HG02678 (cell line): ENCODE results near the gene PLAC9.

ENCODE experiments used
- ATAC-seq: cut with Tn5 transposase; IDR thresholded peaks from one replicate; pipeline ENCODE4 v1.9.1; 2021; ENCODE audit warnings: mild to moderate bottlenecking, moderate library complexity; ENCODE audit not compliant: unreplicated experiment

PLAC9 gene

DNA sequence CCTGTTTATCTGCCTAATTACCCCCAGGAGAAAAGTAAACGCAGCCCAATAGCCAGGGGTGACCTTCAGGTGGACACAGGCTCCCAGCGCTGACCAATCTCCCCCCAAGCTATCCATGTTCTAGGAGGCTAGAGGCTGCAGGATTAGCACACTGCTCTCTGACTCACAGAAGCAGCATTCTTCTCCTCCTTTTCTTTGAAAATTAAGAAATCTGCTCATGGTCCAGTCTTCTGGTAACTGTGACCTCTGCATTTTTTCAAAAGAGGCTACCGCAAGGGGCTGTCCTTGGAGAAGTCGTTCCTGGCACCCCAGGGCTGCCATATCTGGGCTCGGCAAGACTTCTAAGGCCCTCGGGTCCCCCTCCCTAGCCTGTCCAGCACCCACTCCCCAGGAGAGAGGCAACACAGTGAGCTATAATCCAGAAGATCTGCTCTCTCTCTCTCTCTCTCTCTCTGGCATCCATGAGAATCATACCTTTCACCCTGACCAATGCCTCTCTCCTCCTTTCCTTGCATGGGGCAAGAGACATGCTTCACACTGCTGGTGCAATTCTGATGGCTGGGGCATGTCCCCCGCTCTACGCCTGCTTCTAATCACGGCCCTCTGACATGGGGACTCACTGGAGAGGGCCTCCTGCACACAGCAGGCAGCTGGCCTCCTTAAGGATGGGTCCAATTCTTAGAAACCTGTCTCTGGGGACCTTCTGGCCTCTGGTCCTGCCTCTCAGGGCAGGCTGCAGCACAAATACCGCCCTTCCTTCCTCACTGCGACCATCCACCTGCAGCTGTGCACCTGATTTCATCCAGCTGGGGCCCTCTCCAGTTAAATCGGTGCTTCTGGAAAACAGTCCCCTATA, 45.5 kb downstream of the PLAC9 start:
- no peak for ATAC-seq

- no peak for ATAC-seq
These were observed 50.5 kb downstream of the PLAC9 start for GRCh38 chr10:80182986-80183385.

GRCh38 chr10:80183436-80183835, 50.9 kb downstream of the PLAC9 start:
- ATAC-seq: no peak

GRCh38 chr10:80184291-80184690, 51.8 kb downstream of the PLAC9 start:
- no peak for ATAC-seq

- ATAC-seq: no peak
These were observed 53.2 kb downstream of the PLAC9 start for GRCh38 chr10:80185578-80186299.

DNA sequence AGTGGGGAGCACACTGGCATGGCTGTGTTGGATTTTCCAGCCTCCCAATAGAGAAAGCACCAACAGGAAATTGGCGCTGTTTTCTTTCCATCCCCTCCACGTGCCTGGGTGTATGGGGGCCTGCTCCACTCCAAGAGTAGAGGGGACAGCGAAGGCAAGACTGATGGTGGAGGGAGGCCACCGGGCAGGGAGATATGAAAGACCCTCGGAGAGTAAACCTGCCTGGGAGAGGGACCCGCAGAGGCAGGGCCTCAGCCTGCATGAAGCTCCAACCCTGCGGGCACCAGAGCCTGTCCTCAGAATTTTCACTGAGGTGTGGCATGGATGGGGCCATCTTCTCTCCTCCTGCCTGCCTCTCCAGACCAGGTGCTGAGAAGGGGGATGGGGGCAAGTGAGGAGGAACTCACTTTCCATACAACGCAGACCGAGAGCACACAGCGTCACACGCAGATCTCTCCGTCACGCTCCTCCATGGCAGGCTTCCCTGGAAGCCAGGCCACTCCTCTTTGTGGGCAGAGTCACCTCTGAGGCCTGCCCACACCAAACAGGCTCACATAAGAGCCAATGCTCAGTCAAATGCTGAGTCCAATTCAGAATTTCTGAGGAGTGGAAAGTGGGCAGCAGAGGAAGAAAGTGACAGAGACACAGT, 54.0 kb downstream of the PLAC9 start:
- ATAC-seq: no peak

DNA sequence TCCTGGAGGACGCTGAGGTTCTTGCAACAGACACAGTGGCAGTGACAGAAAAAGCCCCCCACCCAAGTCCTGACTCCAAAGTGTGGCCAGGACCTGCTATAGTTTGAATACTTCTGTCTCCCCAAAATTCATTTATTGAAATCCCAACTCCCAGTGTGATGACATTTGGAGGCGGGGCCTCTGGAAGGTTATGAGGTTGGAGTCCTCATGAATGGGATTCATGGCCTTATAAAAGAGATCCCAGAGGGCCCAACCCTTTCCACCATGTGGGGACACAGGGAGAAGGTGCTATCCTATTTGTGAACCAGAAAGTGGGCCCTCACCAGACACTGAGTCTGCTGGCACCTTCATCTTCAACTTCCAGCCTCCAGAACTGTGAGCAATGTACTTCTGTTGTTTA, 54.5 kb downstream of the PLAC9 start:
- no peak for ATAC-seq

DNA sequence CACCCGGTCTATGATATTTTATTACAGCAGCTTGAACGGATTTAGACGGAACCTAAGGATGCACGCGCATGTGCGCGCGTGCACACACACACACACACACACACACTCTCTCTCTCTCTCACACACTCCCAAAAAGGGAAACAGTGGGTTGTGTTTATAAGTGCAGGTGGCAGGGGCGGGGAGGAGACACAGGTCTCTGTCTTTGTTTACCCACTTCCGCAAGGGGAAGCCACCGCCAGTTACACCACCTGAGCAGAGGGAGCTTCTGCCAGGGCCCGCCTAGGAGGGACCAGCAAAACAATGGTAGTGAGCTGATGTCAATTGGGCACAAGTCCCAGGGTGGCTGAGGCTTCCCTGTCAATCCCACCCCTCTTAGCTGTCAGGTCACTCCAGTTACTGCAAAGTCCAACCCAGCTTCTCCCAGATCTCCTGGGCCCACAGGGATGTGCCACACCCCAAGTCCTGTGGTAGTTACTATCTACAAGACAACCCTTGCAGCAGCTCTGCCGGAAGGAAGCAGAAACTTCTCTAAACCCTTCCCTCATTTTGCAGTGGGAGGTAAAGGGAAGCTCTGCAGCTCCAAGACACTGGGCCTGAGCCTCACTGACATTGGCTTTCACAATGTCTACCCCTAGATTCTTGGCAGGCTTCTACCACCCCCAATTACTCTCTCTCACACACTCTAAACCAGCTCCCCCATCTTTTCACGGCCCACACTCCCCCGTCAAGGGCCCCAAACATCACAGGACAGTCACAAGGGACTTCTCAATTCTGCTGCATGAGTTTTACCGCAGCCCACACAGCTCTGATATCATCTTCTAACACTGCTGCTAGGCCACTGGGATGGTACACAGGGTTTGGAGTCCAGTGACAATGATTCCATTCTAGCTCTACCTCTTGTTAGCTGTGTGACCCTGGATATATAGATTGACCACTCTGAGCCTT, 55.2 kb downstream of the PLAC9 start:
- peak; percentile 89 for ATAC-seq

GRCh38 chr10:80188713-80189112, 56.2 kb downstream of the PLAC9 start:
- no peak for ATAC-seq

DNA sequence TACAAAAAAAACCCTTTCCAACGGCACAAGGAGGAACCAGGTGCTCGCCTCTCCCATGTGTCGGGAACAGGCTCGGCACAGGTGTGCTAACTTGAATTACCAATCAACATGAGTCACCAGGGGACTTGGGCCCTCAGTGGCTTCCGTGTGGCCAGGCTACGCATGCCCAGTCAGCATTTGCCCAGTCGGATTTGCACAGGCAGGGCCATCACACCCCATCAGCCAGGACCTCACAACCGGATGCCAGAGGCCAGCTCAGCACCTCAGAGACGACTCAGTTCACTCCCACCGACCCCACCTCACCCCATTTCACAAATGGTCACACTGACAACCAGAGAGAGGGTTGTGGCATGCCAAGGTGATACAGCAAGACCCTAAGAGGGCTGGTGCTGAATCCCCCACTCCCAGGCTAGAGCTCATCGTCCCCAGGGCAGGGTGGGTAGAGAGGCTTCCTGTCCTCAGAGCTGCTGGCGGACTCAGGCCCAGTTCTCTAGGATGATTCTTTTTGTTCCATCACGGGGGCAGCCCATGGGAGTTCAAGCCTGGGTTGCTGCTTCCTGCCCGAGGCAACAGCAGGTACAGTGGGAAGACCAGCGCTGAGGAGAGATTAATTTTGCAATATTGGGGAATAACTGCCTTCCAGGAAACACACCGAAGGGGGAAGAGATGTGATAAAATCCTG, 59.2 kb downstream of the PLAC9 start:
- no peak for ATAC-seq

DNA sequence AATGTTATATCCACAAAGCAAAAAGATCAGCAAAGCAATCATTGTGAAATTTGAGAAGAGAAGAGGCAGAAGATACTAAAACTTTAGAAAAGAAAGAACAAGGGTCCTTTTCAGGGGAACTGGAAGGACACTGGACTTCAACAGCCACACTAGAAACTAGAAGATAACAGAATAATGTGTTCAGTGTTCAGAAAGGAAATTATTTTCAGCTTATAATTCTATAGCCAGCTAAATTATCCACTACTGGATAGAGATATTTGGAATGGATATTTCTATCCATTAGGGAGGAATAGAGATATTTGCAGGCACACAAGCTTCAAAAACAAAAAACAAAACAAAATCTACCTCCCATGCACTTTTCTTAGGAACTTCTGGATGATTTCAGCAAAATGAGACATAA, 60.0 kb downstream of the PLAC9 start:
- ATAC-seq: no peak

DNA sequence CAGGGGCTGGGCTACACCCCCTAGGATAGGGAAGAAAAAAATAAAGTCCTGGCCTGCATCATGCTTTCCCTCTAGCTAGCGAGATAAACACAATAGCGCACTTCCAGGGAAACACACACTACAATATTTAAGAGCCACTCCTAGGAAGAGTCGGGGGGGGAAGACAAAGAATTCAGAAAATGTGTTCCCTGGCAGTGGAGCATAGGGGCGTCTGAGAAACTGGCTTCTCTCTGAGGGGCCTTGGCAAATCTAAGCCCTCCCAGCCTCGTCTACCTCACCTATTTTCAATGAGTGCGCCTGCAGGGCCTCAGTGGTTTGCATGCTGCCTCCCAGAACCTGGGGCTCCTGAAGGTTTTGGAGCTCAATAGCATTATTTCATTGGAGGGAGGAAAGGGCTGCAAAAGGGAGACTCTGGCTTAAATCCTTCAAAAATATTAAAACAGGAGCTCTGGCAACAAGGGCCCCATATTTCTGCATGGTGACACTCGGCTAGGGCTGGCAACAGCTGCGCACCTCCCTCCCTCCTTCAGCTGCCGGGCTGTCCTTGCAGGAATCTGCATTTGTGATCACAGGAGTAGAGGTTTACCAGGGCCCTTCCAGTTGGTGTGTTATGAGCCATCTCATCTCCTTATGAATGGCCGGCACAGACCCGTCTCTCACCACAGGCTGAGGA, 62.0 kb downstream of the PLAC9 start:
- no peak for ATAC-seq
